Measurements from ENCODE around the gene NUP43. TPM values are rescaled to one million over a fixed set of nuclear protein-coding genes. Genes with fewer than 3 reads are reported as not detected.

NUP43 gene
- total and polyA plus RNA-seq, 3 donors from 2014 or later, result 14.8 to 32.2 (median 28.3) TPM

GRCh38 chr6:149681209-149681608, 65.1 kb downstream of the NUP43 start:
- no peaks in the 10 kb centered on the region for H3K4me1 ChIP-seq
- H3K27ac ChIP-seq, result no peak overlapping the region
- no peak for DNase-seq
- no peaks in the 10 kb centered on the region for H3K9me3 ChIP-seq
- intact Hi-C loops (cut with DNase I; ENCODE audit: low total_unique reads), result no loop called here
- TF ChIP-seq POLR2A (IDR thresholded peaks at IDR 0.05), result no peak
- no peak for TF ChIP-seq CTCF (IDR thresholded peaks at IDR 0.05)
- no peaks in the 10 kb centered on the region for H3K27me3 ChIP-seq
- no peaks in the 10 kb centered on the region for H3K36me3 ChIP-seq (ENCODE audit: low read depth, missing control alignments)
- H3K4me3 ChIP-seq, result no peak overlapping the region

GRCh38 chr6:149680503-149680902, 65.8 kb downstream of the NUP43 start:
- no peak for TF ChIP-seq POLR2A (IDR thresholded peaks at IDR 0.05)
- TF ChIP-seq CTCF (IDR thresholded peaks at IDR 0.05), result no peak
- H3K27ac ChIP-seq, result no peak overlapping the region
- H3K36me3 ChIP-seq (ENCODE audit: low read depth, missing control alignments), result no peaks in the 10 kb centered on the region
- no peaks in the 10 kb centered on the region for H3K27me3 ChIP-seq
- H3K9me3 ChIP-seq, result no peaks in the 10 kb centered on the region
- intact Hi-C loops (cut with DNase I; ENCODE audit: low total_unique reads), result no loop called here
- H3K4me1 ChIP-seq, result no peaks in the 10 kb centered on the region
- H3K4me3 ChIP-seq, result no peak overlapping the region
- WGBS, 2 donors, result 59 to 73% methylated on average over 1 of the region's 1 CpG
- no peak for DNase-seq

Other genes with a start within 250 kb of the NUP43 start
- gene PPIL4, start 200.5 kb downstream of the NUP43 start, total RNA-seq, result 10 to 100 TPM; 36.0 to 39.4 TPM
- 13.9 TPM for gene PPIL4, start 200.5 kb downstream of the NUP43 start, polyA plus RNA-seq (ENCODE audit: insufficient read depth, low read depth, low replicate concordance)
- gene GINM1, start 180.2 kb downstream of the NUP43 start, total RNA-seq, result 10 to 100 TPM; 47.5 to 58.7 TPM
- 80.3 TPM for gene GINM1, start 180.2 kb downstream of the NUP43 start, polyA plus RNA-seq (ENCODE audit: insufficient read depth, low read depth, low replicate concordance)
- gene KATNA1, start 97.8 kb downstream of the NUP43 start, total RNA-seq, result 10 to 100 TPM; 46.6 to 49.4 TPM
- 81.5 TPM for gene KATNA1, start 97.8 kb downstream of the NUP43 start, polyA plus RNA-seq (ENCODE audit: insufficient read depth, low read depth, low replicate concordance)
- gene LATS1, start 28.4 kb downstream of the NUP43 start, total RNA-seq, result 10 to 100 TPM; 35.0 to 38.7 TPM
- 17.4 TPM for gene LATS1, start 28.4 kb downstream of the NUP43 start, polyA plus RNA-seq (ENCODE audit: insufficient read depth, low read depth, low replicate concordance)
- 100 to 1,000 TPM; 196 to 220 TPM for gene PCMT1, start 3.2 kb upstream of the NUP43 start, total RNA-seq
- gene PCMT1, start 3.2 kb upstream of the NUP43 start, polyA plus RNA-seq (ENCODE audit: insufficient read depth, low read depth, low replicate concordance), result 192 TPM
- gene LRP11, start 117.8 kb upstream of the NUP43 start, total RNA-seq, result 10 to 100 TPM; 28.8 to 44.7 TPM
- gene LRP11, start 117.8 kb upstream of the NUP43 start, polyA plus RNA-seq (ENCODE audit: insufficient read depth, low read depth, low replicate concordance), result 16.8 TPM
- gene RAET1E, start 151.6 kb upstream of the NUP43 start, total RNA-seq, result under 1 TPM; 0.31 TPM
- gene RAET1E, start 151.6 kb upstream of the NUP43 start, polyA plus RNA-seq (ENCODE audit: insufficient read depth, low read depth, low replicate concordance), result 0.30 TPM
- gene RAET1G, start 176.6 kb upstream of the NUP43 start, total RNA-seq, result not detected
- gene RAET1G, start 176.6 kb upstream of the NUP43 start, polyA plus RNA-seq (ENCODE audit: insufficient read depth, low read depth, low replicate concordance), result 0.30 TPM
- gene ULBP2, start 195.5 kb upstream of the NUP43 start, total RNA-seq, result 1 to 10 TPM; 1.5 to 2.0 TPM
- gene ULBP2, start 195.5 kb upstream of the NUP43 start, polyA plus RNA-seq (ENCODE audit: insufficient read depth, low read depth, low replicate concordance), result 1.9 TPM
- gene ULBP1, start 217.4 kb upstream of the NUP43 start, total RNA-seq, result 1 to 10 TPM; 4.7 to 5.9 TPM
- 2.3 TPM for gene ULBP1, start 217.4 kb upstream of the NUP43 start, polyA plus RNA-seq (ENCODE audit: insufficient read depth, low read depth, low replicate concordance)